Prostate gland (tissue), 2 donors: ENCODE measurements around the gene POU3F4.

Experiments
- POLR2A ChIP-seq: fragments of 450-650 bp; IDR thresholded peaks from one replicate; pipeline ENCODE4 v1.6.1; 2016; ENCODE audit warnings: antibody characterized with exemption, mild to moderate bottlenecking
- POLR2AphosphoS5 ChIP-seq: sonication (generic); formaldehyde crosslinking; IDR thresholded peaks from one replicate; pipeline ENCODE4 v1.6.1; 2017; ENCODE audit warnings: antibody characterized with exemption
- TF ChIP-seq, protein P1 (sequence below), 4 experiments: fragments of 200-600 bp in 2 of 4; fragments of 450-650 bp in 2 of 4; sonication (generic) in 2 of 4; IDR thresholded peaks; 1 replicate in 3 of 4; 2 replicates in 1 of 4; pipeline ENCODE4 v1.5.1; 2016 to 2019; ENCODE audit warnings: antibody characterized with exemption in 4 of 4, mild to moderate bottlenecking in 2 of 4, moderate library complexity in 2 of 4

DNA sequence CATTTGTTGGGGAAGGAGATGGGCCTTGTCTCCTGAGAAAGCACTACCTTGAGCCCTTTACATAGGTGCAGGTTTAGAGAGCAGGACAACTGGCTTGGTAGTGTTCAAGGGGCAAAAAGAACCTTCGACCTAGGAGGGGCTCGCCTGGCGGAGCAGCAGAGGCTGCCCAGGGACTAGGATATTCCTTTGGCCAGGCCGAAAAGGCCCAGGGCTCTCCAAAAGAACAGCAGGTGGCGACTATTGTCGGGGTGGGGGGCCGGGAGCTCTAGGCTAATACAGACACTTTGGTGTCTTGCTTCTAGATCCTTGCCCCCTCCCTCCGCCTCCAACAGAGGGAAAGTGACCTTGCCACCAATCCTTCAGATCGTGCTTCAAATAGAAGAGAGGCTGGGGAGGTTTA, 7.1 kb upstream of the POU3F4 start:
- TF ChIP-seq, protein P1, sequence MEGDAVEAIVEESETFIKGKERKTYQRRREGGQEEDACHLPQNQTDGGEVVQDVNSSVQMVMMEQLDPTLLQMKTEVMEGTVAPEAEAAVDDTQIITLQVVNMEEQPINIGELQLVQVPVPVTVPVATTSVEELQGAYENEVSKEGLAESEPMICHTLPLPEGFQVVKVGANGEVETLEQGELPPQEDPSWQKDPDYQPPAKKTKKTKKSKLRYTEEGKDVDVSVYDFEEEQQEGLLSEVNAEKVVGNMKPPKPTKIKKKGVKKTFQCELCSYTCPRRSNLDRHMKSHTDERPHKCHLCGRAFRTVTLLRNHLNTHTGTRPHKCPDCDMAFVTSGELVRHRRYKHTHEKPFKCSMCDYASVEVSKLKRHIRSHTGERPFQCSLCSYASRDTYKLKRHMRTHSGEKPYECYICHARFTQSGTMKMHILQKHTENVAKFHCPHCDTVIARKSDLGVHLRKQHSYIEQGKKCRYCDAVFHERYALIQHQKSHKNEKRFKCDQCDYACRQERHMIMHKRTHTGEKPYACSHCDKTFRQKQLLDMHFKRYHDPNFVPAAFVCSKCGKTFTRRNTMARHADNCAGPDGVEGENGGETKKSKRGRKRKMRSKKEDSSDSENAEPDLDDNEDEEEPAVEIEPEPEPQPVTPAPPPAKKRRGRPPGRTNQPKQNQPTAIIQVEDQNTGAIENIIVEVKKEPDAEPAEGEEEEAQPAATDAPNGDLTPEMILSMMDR (IDR thresholded peaks at IDR 0.05) = no peak
- TF ChIP-seq POLR2A (no peak), POLR2AphosphoS5 (no peak)
